GM12801 (cell line): Measurements from ENCODE around the gene CDC5L.

Source experiments
- TF ChIP-seq, protein P1 (sequence below): IDR thresholded peaks from one replicate; pipeline ENCODE4 v1.5.1; 2011; ENCODE audit warnings: control low read depth; ENCODE audit not compliant: insufficient read length; ENCODE audit errors: extremely low read depth

CDC5L gene

GRCh38 chr6:44442833-44443444 is 55.4 kb downstream of the CDC5L start:
- TF ChIP-seq, protein P1, sequence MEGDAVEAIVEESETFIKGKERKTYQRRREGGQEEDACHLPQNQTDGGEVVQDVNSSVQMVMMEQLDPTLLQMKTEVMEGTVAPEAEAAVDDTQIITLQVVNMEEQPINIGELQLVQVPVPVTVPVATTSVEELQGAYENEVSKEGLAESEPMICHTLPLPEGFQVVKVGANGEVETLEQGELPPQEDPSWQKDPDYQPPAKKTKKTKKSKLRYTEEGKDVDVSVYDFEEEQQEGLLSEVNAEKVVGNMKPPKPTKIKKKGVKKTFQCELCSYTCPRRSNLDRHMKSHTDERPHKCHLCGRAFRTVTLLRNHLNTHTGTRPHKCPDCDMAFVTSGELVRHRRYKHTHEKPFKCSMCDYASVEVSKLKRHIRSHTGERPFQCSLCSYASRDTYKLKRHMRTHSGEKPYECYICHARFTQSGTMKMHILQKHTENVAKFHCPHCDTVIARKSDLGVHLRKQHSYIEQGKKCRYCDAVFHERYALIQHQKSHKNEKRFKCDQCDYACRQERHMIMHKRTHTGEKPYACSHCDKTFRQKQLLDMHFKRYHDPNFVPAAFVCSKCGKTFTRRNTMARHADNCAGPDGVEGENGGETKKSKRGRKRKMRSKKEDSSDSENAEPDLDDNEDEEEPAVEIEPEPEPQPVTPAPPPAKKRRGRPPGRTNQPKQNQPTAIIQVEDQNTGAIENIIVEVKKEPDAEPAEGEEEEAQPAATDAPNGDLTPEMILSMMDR = no peak

GRCh38 chr6:44444853-44445252 is 57.3 kb downstream of the CDC5L start:
- TF ChIP-seq, protein P1 = no peak

- TF ChIP-seq, protein P1 = no peak
Observed at GRCh38 chr6:44446626-44447300, 59.3 kb downstream of the CDC5L start.

DNA sequence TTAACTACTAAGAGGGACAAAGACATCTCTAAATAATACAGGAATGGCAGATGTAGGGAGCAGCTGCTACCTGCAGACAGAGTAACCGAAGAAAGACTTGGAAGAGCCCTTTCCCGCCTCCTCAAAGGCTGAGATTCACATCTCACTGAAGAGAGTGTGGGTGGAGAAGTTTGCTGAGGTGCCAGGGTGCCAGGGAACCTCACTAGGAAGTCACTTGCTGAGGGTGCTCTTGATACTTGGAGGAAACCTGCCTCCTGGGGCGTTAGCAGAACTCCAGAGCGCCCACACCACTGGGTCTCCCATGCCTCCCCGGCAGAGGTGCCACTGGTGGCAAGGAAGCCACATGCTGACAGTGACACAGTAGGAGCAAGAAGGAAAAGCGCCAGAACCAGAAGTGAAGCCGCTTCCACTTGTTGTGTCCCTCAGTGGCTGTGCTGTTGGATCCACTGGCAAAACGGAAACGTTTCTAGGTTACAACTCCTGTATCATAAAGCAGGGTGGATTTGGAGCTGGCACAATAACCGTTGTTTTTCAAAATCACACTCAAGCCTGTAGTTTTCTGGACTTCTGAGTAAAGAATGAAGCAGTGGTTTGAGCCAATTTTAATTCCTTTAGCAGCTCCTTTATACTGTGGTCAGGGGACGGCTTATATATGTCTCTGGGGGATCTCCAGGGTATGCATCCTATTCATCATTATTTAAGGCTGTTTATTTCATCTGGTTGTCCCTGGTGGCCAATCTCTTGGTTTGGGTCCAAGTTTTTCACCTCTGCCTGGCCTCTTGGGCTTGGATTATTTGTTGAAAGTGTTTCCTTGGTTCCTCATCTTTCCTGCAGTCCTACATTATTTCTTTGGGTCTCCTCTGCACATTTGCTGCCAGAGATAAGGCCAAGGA is 64.5 kb downstream of the CDC5L start:
- TF ChIP-seq, protein P1 = no peak

GRCh38 chr6:44452725-44453124 is 65.2 kb downstream of the CDC5L start:
- TF ChIP-seq, protein P1 = no peak

DNA sequence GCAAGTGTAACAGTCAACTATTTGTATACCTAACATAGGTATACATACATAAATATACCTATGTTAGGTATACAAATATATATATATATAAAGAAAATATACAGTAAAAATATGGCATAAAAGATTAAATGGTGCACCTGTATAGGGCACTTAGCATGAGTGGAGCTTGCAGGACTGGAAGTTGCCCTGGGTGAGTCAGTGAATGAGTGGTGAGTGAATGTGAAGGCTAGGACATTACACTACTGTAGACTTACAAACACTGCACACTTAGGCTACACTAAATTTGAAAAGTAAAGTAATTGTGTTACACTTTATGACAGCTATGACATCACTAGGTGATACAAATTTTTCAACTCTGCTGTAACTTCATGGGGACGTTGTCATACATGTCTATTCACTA is 65.6 kb downstream of the CDC5L start:
- TF ChIP-seq, protein P1 = no peak

DNA sequence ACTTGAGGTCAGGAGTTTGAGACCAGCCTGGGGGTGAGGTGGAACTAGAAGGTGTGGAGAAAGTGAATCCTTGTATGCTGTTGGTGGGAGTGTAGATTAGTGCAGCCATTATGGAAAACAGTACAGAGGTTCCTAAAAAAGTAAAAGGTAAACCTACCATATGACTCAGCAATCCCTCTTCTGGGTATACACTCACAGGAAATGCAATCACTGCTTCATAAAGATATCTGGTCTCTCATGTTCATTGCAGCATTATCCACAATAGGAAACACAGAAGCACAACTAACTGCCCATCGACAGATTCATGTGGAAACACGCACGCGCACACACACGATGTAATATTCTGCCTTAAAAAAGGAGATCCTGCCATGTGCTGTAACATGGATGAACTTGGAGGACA is 66.7 kb downstream of the CDC5L start:
- TF ChIP-seq, protein P1 = no peak
